ENCODE measurements around the gene RHOBTB3.

DNA sequence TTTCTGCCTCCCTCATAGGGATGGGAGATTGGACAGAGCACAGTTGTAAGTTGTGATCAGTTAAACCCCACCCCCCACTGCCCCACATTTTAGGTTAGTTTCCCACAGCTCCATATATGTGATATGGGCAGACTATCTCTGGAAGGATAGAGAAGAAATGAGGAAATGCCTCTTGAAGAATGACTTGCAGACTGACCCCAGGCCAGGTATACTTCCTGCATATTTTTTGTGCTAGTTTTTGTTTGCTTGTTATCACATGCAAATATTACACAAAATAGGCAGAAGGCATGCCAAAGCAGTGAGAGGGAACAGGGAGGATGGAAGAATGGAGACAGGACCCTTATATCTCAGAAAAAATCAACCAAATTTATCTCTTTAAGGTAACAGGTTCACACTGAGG is 101.5 kb downstream of the RHOBTB3 start:
- TF ChIP-seq POLR2A (IDR thresholded peaks at IDR 0.05; ENCODE audit: low read length) (no peak), CTCF (IDR thresholded peaks at IDR 0.05) (no peak), ZNF302 (CRISPR knock-in tag; IDR thresholded peaks at IDR 0.05) (no peak), CBX2 (IDR thresholded peaks at IDR 0.05; ENCODE audit: borderline replicate concordance, low read depth) (no peak), JUN (IDR thresholded peaks at IDR 0.05) (no peak), EP300 (IDR thresholded peaks at IDR 0.05) (no peak), PHF8 (IDR thresholded peaks at IDR 0.05; ENCODE audit: borderline replicate concordance, low read depth) (no peak), BHLHE40 (IDR thresholded peaks at IDR 0.05; ENCODE audit: low read depth, low read length) (no peak), NR3C1 (IDR thresholded peaks at IDR 0.05) (no peak), USF2 (IDR thresholded peaks at IDR 0.05) (no peak), CEBPB (IDR thresholded peaks at IDR 0.05) (no peak)

Measured in A549 (cell line).